SK-N-MC (cell line): ENCODE data around the gene CCDC110.

Experiments used
- EZH2 ChIP-seq: fragments of 200-600 bp; sonication (generic); IDR thresholded peaks from one replicate; pipeline ENCODE4 v1.6.1; 2017; ENCODE audit warnings: antibody characterized with exemption
- FOXP2 ChIP-seq: optimal IDR thresholded peaks from 2 replicates; pipeline ENCODE3; 2011; ENCODE audit warnings: mild to moderate bottlenecking, moderate library complexity; ENCODE audit not compliant: insufficient read depth; ENCODE audit errors: extremely low read length, control extremely low read depth
- POLR2AphosphoS5 ChIP-seq: IDR thresholded peaks from 2 replicates; pipeline ENCODE4 v1.6.1; 2012; ENCODE audit warnings: mild to moderate bottlenecking, low read depth, low read length, borderline replicate concordance

DNA sequence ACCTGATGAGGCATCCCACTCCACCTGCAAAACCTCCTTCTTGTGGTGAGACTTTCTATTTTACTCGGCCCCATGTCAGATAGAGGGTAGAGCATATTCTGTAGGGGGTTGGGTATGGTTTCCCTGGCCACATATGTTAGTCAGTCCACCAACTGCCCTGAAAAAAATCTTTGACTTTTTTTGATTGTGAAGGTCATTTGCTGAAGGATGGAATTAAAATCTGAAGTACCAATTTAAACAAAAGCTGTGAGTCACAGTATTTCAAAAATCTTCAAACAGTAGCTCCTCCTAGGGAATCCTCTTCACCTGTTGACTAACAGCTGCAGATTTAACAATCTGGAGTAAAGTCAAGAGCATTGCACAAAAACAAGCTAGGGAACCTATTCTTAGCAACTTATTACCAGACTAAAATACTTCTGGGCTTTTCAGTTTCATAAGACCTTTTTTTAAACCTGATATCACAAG is 8.0 kb upstream of the CCDC110 start:
- no peak for TF ChIP-seq EZH2
- no peak for TF ChIP-seq POLR2AphosphoS5
- TF ChIP-seq FOXP2 = no peak
